Lower leg skin (tissue), 3 donors: ENCODE data around the gene SLC6A12.

ENCODE experiments used
- CTCF ChIP-seq, 3 donors: fragments of 450-650 bp; IDR thresholded peaks; one replicate each; pipeline ENCODE4 v1.5.1; 2016; ENCODE audit warnings: antibody characterized with exemption in 3 of 3, mild to moderate bottlenecking in 3 of 3, moderate library complexity in 2 of 3
- POLR2A ChIP-seq, 2 donors: fragments of 450-650 bp; IDR thresholded peaks; one replicate each; pipeline ENCODE4 v1.6.1; 2016 to 2017; ENCODE audit warnings: antibody characterized with exemption in 2 of 2, mild to moderate bottlenecking in 1 of 2, moderate library complexity in 1 of 2

- TF ChIP-seq POLR2A (IDR thresholded peaks at IDR 0.05) (no peak), CTCF (IDR thresholded peaks at IDR 0.05) (no peak)
Measured at GRCh38 chr12:140162-140561, 73.8 kb downstream of the SLC6A12 start.
